HG03135 (cell line): ENCODE data around the gene PDE4DIP.
"Not testable (repeated sequence)": the region's sequence is repeated elsewhere in the genome, so short reads cannot be mapped to it uniquely, and the experiment has no call there.

ENCODE experiments used
- ATAC-seq: cut with Tn5 transposase; IDR thresholded peaks from one replicate; pipeline ENCODE4 v1.9.1; 2021; ENCODE audit warnings: mild to moderate bottlenecking, moderate library complexity; ENCODE audit not compliant: unreplicated experiment

PDE4DIP gene

GRCh38 chr1:148969126-148969525 lies 124.9 kb downstream of the PDE4DIP start:
- ATAC-seq: not testable (repeated sequence)

DNA sequence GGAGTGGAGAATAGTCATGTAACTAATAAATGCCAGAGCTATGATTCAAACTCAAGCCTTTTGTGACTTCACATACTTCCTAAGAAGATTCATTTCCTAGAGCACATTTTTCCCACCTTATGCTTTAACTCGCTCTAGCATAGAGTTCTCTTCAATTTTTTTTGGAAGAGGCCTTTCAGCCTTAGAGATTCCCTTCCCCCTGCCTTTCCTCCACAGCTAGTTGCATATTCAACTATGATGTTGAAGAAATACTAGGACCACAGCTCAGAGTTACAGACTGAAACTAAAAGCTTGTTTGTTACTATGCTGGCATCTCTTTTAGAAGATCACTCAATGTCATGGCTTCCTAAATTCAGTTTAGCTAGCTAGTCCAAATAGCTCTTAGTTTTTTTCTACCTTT lies 131.2 kb downstream of the PDE4DIP start:
- ATAC-seq: peak; percentile 44

GRCh38 chr1:148975866-148976537 lies 131.8 kb downstream of the PDE4DIP start:
- peak; percentile 51 for ATAC-seq

GRCh38 chr1:148977785-148978184 lies 133.6 kb downstream of the PDE4DIP start:
- ATAC-seq: not testable (repeated sequence)

GRCh38 chr1:148989378-148989777 lies 145.2 kb downstream of the PDE4DIP start:
- not testable (repeated sequence) for ATAC-seq

DNA sequence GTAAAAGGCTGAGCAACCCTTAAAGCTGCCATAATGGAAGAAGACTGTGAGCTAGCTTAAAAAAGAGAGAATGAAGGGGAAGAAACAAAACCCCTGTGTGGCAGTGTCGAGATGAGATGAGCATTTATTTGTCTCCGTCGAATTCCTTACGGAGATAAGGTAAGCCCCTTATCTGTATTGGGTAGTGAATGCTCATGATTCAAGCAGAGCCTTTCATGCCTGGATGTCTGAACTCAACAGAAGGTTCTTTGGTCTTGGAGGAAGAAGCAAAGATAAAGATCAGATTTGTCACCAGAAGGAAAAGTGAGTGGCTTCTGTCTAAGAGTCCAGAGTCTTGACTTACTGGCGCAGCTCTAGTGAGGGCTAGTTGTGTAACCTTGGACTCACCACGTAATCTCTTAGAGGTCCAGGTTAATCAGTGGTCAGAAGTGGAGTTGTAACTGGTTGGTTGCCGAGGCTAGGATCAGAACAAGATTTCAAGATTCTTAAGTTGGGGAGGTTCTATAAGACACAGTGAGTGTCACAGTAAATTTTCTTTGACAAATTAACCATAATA lies 146.1 kb downstream of the PDE4DIP start:
- not testable (repeated sequence) for ATAC-seq

GRCh38 chr1:148991818-148992217 lies 147.6 kb downstream of the PDE4DIP start:
- not testable (repeated sequence) for ATAC-seq

DNA sequence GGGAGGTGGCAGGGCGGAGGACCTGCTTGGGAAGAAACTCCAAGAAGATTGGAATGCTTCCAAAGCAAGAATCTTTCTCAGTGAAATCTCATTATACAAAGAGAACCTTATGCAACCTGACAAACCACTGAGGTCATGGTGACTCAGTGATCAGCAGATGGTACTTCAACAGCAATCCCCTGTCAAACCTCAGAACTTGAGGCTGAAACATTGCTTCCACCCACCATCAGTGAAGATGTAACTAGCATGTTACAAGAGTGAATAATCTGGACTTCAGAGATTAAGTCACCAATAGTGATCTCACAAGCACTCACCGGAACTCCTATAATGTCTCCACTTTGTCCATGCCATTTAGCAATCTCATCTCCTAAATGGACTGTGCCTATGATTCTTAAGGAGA lies 148.1 kb downstream of the PDE4DIP start:
- not testable (repeated sequence) for ATAC-seq

DNA sequence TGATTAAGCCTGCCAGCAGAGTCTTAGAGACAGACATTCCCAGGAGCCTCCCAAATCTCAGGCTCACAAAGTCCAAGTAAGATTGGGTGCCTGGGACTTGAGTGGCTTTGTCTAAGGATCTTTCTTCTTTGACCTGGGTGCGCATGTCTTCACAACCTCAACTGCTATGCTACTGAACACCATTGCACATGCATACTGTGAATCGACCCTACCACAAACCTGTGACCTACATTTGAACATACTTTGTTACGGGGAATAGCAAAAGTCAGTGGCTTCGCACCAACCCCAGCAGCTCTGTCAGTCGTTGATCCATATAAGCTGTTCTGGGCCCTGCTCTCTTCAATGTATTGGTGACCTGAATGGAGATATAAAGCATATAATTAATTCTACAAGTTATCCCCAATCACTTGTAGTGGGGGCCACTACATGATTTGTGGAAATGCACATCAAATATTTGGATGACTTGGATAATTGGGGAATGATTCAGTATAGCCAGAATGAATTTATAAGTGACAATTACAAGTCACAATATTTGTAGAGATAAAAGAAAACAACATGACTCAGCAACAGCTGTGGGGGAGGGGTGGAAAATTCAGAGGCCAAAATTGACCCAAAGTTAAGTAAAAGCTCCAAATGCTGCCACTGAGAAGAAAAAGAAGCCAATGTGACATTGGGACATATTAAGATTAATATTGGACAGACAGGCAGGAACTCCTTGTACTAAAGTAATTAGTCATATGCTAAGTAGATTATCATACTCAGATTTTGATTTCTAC lies 152.4 kb downstream of the PDE4DIP start:
- ATAC-seq: not testable (repeated sequence)

DNA sequence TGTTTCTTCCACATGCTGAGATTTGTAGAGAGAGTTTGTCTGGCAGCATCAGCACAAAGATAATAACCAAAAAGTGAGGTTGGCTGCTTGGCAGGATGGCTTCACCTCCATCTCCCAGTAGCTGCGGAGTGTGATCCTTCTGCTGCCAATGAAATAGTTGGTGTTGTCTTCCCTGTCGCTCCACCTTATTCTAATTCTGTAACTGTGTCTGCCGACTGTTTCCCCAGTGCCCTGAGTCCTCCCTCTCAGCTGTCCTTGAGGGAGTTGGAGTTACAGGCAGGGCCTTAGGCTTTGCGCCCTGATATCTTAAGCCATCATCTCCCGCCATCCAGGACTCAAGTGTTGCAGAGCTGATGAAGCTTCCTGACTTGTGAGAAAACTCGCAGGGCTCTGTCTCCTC lies 153.2 kb downstream of the PDE4DIP start:
- ATAC-seq: not testable (repeated sequence)

DNA sequence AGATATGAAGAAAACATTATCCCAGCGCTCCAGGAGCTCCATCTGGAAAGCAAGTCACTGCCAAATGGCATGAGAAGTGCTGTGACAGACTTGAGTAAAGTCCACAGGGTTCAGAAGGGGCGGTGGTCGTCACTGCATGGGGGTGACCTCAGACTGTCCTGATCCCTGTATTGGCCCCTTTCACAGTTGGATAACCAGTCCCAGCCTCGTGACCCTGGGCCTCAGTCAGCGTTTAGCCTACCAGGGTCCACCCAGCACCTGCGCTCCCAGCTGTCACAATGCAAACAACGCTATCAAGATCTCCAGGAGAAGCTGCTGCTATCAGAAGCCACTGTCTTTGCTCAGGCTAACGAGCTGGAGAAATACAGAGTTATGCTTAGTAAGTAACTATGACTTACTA lies 158.4 kb downstream of the PDE4DIP start:
- ATAC-seq: not testable (repeated sequence)

DNA sequence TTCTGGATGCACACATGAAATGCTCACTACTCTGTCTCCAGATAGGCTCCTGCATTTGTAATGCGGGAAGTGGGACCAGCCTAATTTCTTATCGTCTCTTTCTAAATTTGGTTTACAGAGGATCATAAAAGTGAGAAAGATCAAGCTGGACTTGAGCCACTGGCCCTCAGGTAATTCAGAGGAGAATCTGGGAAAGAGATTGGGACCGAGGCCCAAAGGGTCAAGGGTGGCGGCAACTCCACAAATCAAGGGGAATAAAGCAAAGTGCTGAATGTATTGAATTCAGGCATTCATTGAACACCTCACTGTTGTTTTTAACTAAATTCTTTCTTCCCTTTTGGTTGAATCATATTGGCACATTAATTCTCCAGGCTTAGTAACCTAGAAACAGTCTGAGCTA lies 164.1 kb downstream of the PDE4DIP start:
- ATAC-seq: not testable (repeated sequence)

GRCh38 chr1:149008769-149009168 lies 164.5 kb downstream of the PDE4DIP start:
- ATAC-seq: not testable (repeated sequence)

DNA sequence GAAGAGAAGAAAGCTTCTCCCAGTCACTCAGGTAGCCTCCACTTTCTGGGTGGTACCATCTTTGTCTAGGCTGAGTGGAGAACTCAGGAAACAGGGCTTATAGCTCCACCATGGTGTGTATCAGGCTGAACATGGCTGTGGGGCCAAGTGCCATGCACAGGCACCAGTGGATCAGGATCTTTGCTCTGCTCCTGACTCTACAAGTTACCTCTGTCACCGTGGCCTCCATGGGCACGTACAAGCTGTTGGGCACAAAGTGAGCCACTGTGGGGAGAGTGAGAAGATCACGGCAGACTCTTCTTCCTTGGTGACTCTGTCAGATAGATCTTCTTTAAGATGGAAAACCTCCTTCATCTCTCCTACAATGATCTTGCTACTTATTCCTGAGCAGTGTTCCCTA lies 165.5 kb downstream of the PDE4DIP start:
- not testable (repeated sequence) for ATAC-seq

- not testable (repeated sequence) for ATAC-seq
Observed at GRCh38 chr1:149012599-149012998, 168.4 kb downstream of the PDE4DIP start.

DNA sequence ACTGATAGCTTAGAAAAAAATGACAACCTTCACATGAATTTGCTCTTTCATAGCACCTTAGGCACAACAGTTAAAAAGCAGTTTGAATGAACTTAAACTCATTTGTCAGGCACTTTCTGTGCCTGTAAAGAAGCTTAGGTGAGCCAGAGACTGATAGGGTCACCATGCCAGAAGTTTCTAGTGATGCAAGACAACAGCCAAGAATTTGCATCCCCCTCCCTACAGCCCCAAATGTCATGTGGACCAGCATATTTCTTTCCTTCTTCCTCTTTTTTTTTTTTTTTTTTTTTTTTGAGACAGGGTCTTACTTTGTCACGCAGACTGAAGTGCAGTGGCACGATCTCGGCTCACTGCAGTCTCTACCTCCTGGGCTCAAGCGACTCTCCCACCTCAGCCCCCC lies 169.3 kb downstream of the PDE4DIP start:
- not testable (repeated sequence) for ATAC-seq

- ATAC-seq: not testable (repeated sequence)
Observed at GRCh38 chr1:149015522-149015921, 171.3 kb downstream of the PDE4DIP start.

- ATAC-seq: not testable (repeated sequence)
Observed at GRCh38 chr1:149016626-149017025, 172.4 kb downstream of the PDE4DIP start.

DNA sequence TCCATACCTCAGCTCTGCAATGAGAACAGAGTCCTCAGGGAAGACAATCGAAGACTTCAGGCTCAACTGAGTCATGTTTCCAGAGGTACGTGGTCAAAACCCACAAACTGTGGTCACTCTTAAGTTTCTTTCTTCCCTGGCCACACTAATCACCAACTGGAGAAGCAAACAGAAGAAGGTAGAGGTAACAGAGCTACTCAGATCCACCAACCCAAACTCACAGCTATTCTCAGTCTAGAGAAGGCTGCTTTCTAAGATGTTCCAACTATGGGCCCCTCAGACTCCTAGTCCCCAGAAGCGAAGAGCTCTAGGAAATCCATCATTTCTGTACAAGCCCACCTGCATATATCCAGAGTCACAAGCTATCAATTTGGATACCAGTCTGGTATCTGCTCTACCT lies 174.3 kb downstream of the PDE4DIP start:
- not testable (repeated sequence) for ATAC-seq

DNA sequence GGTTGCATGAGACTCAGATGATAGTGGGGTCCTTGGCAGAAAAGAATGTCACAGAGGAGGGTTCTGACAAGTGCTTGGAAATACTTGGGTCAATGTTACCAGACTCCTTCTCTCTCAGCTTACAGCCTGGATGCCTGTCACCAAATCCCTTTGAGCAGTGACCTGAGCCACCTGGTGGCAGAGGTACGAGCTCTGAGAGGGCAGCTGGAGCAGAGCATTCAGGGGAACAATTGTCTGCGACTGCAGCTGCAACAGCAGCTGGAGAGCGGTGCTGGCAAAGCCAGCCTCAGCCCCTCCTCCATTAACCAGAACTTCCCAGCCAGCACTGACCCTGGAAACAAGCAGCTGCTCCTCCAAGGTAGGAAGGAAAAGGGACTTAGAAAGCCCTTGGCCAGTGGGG lies 180.1 kb downstream of the PDE4DIP start:
- not testable (repeated sequence) for ATAC-seq

GRCh38 chr1:149033916-149034315 lies 189.7 kb downstream of the PDE4DIP start:
- ATAC-seq: not testable (repeated sequence)

DNA sequence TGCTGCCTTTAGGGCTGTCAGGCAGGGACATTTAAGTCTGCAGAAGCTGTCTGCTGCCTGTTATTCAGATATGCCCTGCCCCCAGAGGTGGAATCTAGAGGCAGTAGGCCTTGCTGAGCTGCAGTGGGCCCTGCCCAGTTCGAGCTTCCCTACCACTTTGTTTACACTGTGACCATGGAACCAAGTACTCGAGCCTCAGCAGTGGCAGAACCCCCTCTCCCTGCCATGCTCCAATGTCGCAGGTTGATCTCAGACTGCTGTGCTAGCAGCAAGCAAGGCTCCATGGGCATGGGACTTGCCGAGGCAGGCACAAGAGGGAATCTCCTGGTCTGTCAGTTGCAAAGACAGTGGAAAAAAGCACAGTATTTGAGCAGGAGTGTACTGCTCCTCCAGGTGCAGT lies 198.8 kb downstream of the PDE4DIP start:
- not testable (repeated sequence) for ATAC-seq
